ENCODE results near the gene GABBR2.

The GABBR2 gene

GRCh38 chr9:98568234-98568908, 140.4 kb downstream of the GABBR2 start:
- DNase-seq (ENCODE audit: low read depth), result no peak

- no peak for DNase-seq (ENCODE audit: low read depth)
Observed at GRCh38 chr9:98567540-98568233, 141.0 kb downstream of the GABBR2 start.

GRCh38 chr9:98565152-98566135, 143.3 kb downstream of the GABBR2 start:
- DNase-seq (ENCODE audit: low read depth), result no peak

- DNase-seq (ENCODE audit: low read depth), result no peak
Observed at GRCh38 chr9:98564714-98565113, 144.0 kb downstream of the GABBR2 start.

- no peak for DNase-seq (ENCODE audit: low read depth)
Observed at GRCh38 chr9:98563988-98564387, 144.7 kb downstream of the GABBR2 start.

GRCh38 chr9:98563212-98563907, 145.4 kb downstream of the GABBR2 start:
- DNase-seq (ENCODE audit: low read depth), result no peak

- no peak for DNase-seq (ENCODE audit: low read depth)
Observed at GRCh38 chr9:98559561-98559960, 149.2 kb downstream of the GABBR2 start.

- no peak for DNase-seq (ENCODE audit: low read depth)
Observed at GRCh38 chr9:98558575-98558974, 150.2 kb downstream of the GABBR2 start.

- no peak for DNase-seq (ENCODE audit: low read depth)
Observed at GRCh38 chr9:98556511-98556910, 152.2 kb downstream of the GABBR2 start.

- no peak for DNase-seq (ENCODE audit: low read depth)
Observed at GRCh38 chr9:98555651-98556465, 152.9 kb downstream of the GABBR2 start.

- no peak for DNase-seq (ENCODE audit: low read depth)
Observed at GRCh38 chr9:98554752-98555151, 154.0 kb downstream of the GABBR2 start.

GRCh38 chr9:98552331-98552730, 156.4 kb downstream of the GABBR2 start:
- DNase-seq (ENCODE audit: low read depth), result no peak

GRCh38 chr9:98551511-98552286, 157.0 kb downstream of the GABBR2 start:
- peak; percentile 60 for DNase-seq (ENCODE audit: low read depth)

- DNase-seq (ENCODE audit: low read depth), result no peak
Observed at GRCh38 chr9:98550206-98550820, 158.4 kb downstream of the GABBR2 start.

- DNase-seq (ENCODE audit: low read depth), result no peak
Observed at GRCh38 chr9:98549401-98549800, 159.3 kb downstream of the GABBR2 start.

- DNase-seq (ENCODE audit: low read depth), result no peak
Observed at GRCh38 chr9:98547606-98548005, 161.1 kb downstream of the GABBR2 start.

- DNase-seq (ENCODE audit: low read depth), result no peak
Observed at GRCh38 chr9:98545021-98545420, 163.7 kb downstream of the GABBR2 start.

- no peak for DNase-seq (ENCODE audit: low read depth)
Observed at GRCh38 chr9:98541684-98542230, 167.0 kb downstream of the GABBR2 start.

GRCh38 chr9:98540476-98540875, 168.3 kb downstream of the GABBR2 start:
- no peak for DNase-seq (ENCODE audit: low read depth)

GRCh38 chr9:98539954-98540353, 168.8 kb downstream of the GABBR2 start:
- DNase-seq (ENCODE audit: low read depth), result no peak
